HepG2 (cell line): ENCODE results near the gene C5orf15. TPM values are rescaled to one million over a fixed set of nuclear protein-coding genes. Genes with fewer than 3 reads are reported as not detected.

ENCODE experiments used
- ASH2L ChIP-seq: fragments of 300-600, 200-600 bp; sonication (generic); IDR thresholded peaks from 2 replicates; pipeline ENCODE4 v1.7.0; 2017; ENCODE audit warnings: low read depth, mild to moderate bottlenecking, moderate library complexity, mixed read lengths, low read length; ENCODE audit not compliant: insufficient read length
- HCFC1 ChIP-seq: fragments of 150-350 bp; IDR thresholded peaks from 2 replicates; pipeline ENCODE4 v1.6.1; 2014; ENCODE audit warnings: low read depth, low read length
- HIVEP1 ChIP-seq: sonication (generic); formaldehyde crosslinking; IDR thresholded peaks from 2 replicates; pipeline ENCODE4 v1.4.0; 2020; ENCODE audit warnings: mild to moderate bottlenecking, missing genetic modification reagents
- HNRNPK ChIP-seq: fragments of 200-400 bp; formaldehyde crosslinking; IDR thresholded peaks from 2 replicates; pipeline ENCODE4 v1.6.1; 2018; ENCODE audit warnings: low read length, low read depth, moderate library complexity, mild to moderate bottlenecking; ENCODE audit not compliant: poor library complexity, severe bottlenecking
- IRX3 ChIP-seq: sonication (generic); formaldehyde crosslinking; IDR thresholded peaks from 2 replicates; pipeline ENCODE4 v1.8.1; 2023; ENCODE audit warnings: mild to moderate bottlenecking, low read depth, missing genetic modification reagents, borderline replicate concordance
- NFATC3 ChIP-seq: sonication (generic); formaldehyde crosslinking; IDR thresholded peaks from 2 replicates; pipeline ENCODE4 v1.5.1; 2020; ENCODE audit warnings: mild to moderate bottlenecking, missing genetic modification reagents
- RBM39 ChIP-seq: fragments of 200-400 bp; formaldehyde crosslinking; IDR thresholded peaks from one replicate; pipeline ENCODE4 v1.6.1; 2018; ENCODE audit warnings: antibody characterized with exemption, mild to moderate bottlenecking, low read depth, low read length; ENCODE audit not compliant: poor library complexity, severe bottlenecking
- SOX6 ChIP-seq, 2 experiments: fragments of 450-650 bp in 1 of 2; sonication (generic) in 1 of 2; formaldehyde crosslinking in 1 of 2; IDR thresholded peaks; 2 replicates each; pipeline versions ENCODE4 v1.4.0 to v1.6.1; 2017 to 2020; ENCODE audit warnings: antibody characterized with exemption in 1 of 2, mild to moderate bottlenecking in 1 of 2, missing genetic modification reagents in 1 of 2
- TOPORS ChIP-seq: sonication (generic); formaldehyde crosslinking; IDR thresholded peaks from 2 replicates; pipeline ENCODE4 v1.8.0; 2023; ENCODE audit warnings: mild to moderate bottlenecking, missing genetic modification reagents
- UBTF ChIP-seq: sonication (generic); formaldehyde crosslinking; IDR thresholded peaks from 2 replicates; pipeline ENCODE4 v1.4.0; 2020; ENCODE audit warnings: mild to moderate bottlenecking, missing genetic modification reagents
- ZNF337 ChIP-seq: sonication (generic); formaldehyde crosslinking; IDR thresholded peaks from 2 replicates; pipeline ENCODE4 v1.5.1; 2020; ENCODE audit warnings: missing genetic modification reagents, low read depth, mild to moderate bottlenecking, borderline replicate concordance
- ZNF513 ChIP-seq: sonication (generic); formaldehyde crosslinking; conservative IDR thresholded peaks from 2 replicates; pipeline ENCODE4 v1.5.0; 2020; ENCODE audit warnings: missing genetic modification reagents
- ZNF572 ChIP-seq: sonication (generic); formaldehyde crosslinking; IDR thresholded peaks from 2 replicates; pipeline ENCODE4 v1.5.1; 2020; ENCODE audit warnings: mild to moderate bottlenecking, missing genetic modification reagents
- ZNF577 ChIP-seq: sonication (generic); formaldehyde crosslinking; IDR thresholded peaks from 2 replicates; pipeline ENCODE4 v1.4.0; 2020; ENCODE audit warnings: mild to moderate bottlenecking, low read depth, missing genetic modification reagents, borderline replicate concordance
- ZNF775 ChIP-seq: sonication (generic); formaldehyde crosslinking; IDR thresholded peaks from 2 replicates; pipeline ENCODE4 v1.4.0; 2020; ENCODE audit warnings: missing genetic modification reagents, mild to moderate bottlenecking, moderate library complexity, borderline replicate concordance
- ZNF841 ChIP-seq: sonication (generic); formaldehyde crosslinking; IDR thresholded peaks from 2 replicates; pipeline ENCODE4 v1.8.1; 2023; ENCODE audit warnings: missing genetic modification reagents, borderline replicate concordance
- polyA plus RNA-seq, 8 experiments: library from polyadenylated mRNA; depleted of rRNA in 3 of 8; stranded (reverse) in 7 of 8; unstranded in 1 of 8; fragments of >200 nt; fragmentation: Illumina TruSeq in 4 of 8; extraction: Trizol in 4 of 8; gene quantifications; 2 replicates each; pipeline versions ENCODE4 v1.2.1 to v1.2.3, GENCODE V29; 2011 to 2016; ENCODE audit warnings: low read depth in 4 of 8, missing spikeins in 1 of 8, mixed read lengths in 1 of 8; ENCODE audit not compliant: insufficient read depth in 1 of 8
- total RNA-seq, 5 experiments: library from RNA; depleted of rRNA; stranded (reverse); fragments of >200 nt; fragmentation: Illumina TruSeq; extraction: Trizol; gene quantifications; 2 replicates each; pipeline ENCODE4 v1.2.3, GENCODE V29; 2016; ENCODE audit warnings: low read depth in 1 of 5
- TF ChIP-seq, protein P1 (sequence below): sonication (generic); formaldehyde crosslinking; IDR thresholded peaks from 2 replicates; pipeline ENCODE4 v1.5.1; 2020; ENCODE audit warnings: missing genetic modification reagents, mild to moderate bottlenecking, borderline replicate concordance
- TF ChIP-seq, protein P2 (sequence below): sonication (generic); formaldehyde crosslinking; IDR thresholded peaks from 2 replicates; pipeline ENCODE4 v1.5.1; 2020; ENCODE audit warnings: mild to moderate bottlenecking, missing genetic modification reagents, moderate library complexity

The C5orf15 gene
- total and polyA plus RNA-seq, 2 of the 13 experiments (the other 11 are each of a cell fraction or from before 2014, with no cell fraction given) = 58.5 to 82.7 TPM

- TF ChIP-seq SOX6 (IDR thresholded peaks at IDR 0.05) (no peak), SOX6 (CRISPR knock-in tag; IDR thresholded peaks at IDR 0.05) (peak; percentile 72), NFATC3 (CRISPR knock-in tag) (peak; percentile 96), HNRNPK (no peak), ZNF775 (CRISPR knock-in tag) (no peak), ZNF572 (CRISPR knock-in tag) (peak; percentile 86; the same call in 1 of the 2 replicates), IRX3 (CRISPR knock-in tag) (0 out of 2 replicates have a peak, but pooled peaks have one; percentile 39), ZNF841 (CRISPR knock-in tag) (no peak), ZNF337 (CRISPR knock-in tag) (peak; percentile 87; the same call in 1 of the 2 replicates), ZNF513 (CRISPR knock-in tag) (no peak), ZNF577 (CRISPR knock-in tag) (0 out of 2 replicates have a peak, but pooled peaks have one; percentile 80), RBM39 (peak; percentile 53), UBTF (CRISPR knock-in tag) (peak; percentile 88), ASH2L (peak; percentile 82), HIVEP1 (CRISPR knock-in tag) (peak; percentile 85), HCFC1 (no peak), TOPORS (peak; percentile 74; the same call in 1 of the 2 replicates)
- TF ChIP-seq, protein P1, sequence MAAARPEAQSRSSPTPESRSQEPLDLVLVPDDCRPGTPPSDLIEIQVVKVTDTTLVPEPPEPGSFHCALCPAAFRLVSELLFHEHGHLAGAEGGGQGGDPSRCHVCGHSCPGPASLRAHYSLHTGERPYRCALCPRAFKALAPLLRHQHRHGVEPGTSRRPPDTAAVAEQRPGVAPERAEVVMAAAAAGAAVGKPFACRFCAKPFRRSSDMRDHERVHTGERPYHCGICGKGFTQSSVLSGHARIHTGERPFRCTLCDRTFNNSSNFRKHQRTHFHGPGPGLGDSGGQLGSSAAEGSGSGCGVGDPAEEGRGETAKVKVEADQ (CRISPR knock-in tag) = peak; percentile 86
- TF ChIP-seq, protein P2, sequence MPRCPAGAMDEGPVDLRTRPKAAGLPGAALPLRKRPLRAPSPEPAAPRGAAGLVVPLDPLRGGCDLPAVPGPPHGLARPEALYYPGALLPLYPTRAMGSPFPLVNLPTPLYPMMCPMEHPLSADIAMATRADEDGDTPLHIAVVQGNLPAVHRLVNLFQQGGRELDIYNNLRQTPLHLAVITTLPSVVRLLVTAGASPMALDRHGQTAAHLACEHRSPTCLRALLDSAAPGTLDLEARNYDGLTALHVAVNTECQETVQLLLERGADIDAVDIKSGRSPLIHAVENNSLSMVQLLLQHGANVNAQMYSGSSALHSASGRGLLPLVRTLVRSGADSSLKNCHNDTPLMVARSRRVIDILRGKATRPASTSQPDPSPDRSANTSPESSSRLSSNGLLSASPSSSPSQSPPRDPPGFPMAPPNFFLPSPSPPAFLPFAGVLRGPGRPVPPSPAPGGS (CRISPR knock-in tag) = peak; percentile 93
These were observed at the start of gene C5orf15 (continued) for GRCh38 chr5:133968204-133968980.
